Prostate gland (tissue), 2 donors: Measurements from ENCODE around the gene ZNF423. TPM values are rescaled to one million over a fixed set of nuclear protein-coding genes. Genes with fewer than 3 reads are reported as not detected.

Experiments
- DNase-seq: peaks from one replicate; pipeline ENCODE4 v3.0.0-alpha.2; 2019; ENCODE audit warnings: low spot score
- H3K27ac ChIP-seq, 2 donors: fragments of 200-600 bp; sonication (generic); 2 replicates each; pipeline ENCODE4 v1.5.1; 2017 to 2019
- H3K27me3 ChIP-seq: fragments of 200-600 bp; sonication (generic); replicated peaks from 2 replicates; pipeline ENCODE4 v1.5.1; 2019; ENCODE audit not compliant: insufficient read depth
- H3K36me3 ChIP-seq, 2 donors: fragments of 200-600 bp; sonication (generic); 1 replicate in 1 of 2; 2 replicates in 1 of 2; pipeline versions ENCODE4 v1.5.1 to v1.8.1; 2017 to 2019
- H3K4me1 ChIP-seq: fragments of 200-600 bp; sonication (generic); replicated peaks from 2 replicates; pipeline ENCODE4 v1.5.1; 2019
- H3K4me3 ChIP-seq, 2 donors: fragments of 200-600 bp; sonication (generic); 2 replicates each; pipeline ENCODE4 v1.5.1; 2017 to 2019
- H3K9me3 ChIP-seq: fragments of 200-600 bp; sonication (generic); 2 replicates; pipeline ENCODE4 v1.5.1; 2017
- CTCF ChIP-seq, 4 experiments: fragments of 200-600 bp in 2 of 4; fragments of 450-650 bp in 2 of 4; sonication (generic) in 2 of 4; IDR thresholded peaks; 1 replicate in 3 of 4; 2 replicates in 1 of 4; pipeline ENCODE4 v1.5.1; 2016 to 2019; ENCODE audit warnings: antibody characterized with exemption in 4 of 4, mild to moderate bottlenecking in 2 of 4, moderate library complexity in 2 of 4
- POLR2A ChIP-seq: fragments of 450-650 bp; IDR thresholded peaks from one replicate; pipeline ENCODE4 v1.6.1; 2016; ENCODE audit warnings: antibody characterized with exemption, mild to moderate bottlenecking
- POLR2AphosphoS5 ChIP-seq: sonication (generic); formaldehyde crosslinking; IDR thresholded peaks from one replicate; pipeline ENCODE4 v1.6.1; 2017; ENCODE audit warnings: antibody characterized with exemption
- WGBS: methylation state at CpG from one replicate; pipeline ENCODE4 v1.1.5; 2018; 5-methylcytosine and 5-hydroxymethylcytosine counted together
- intact Hi-C: fragments of 100-400 bp; cut with DNase I; formaldehyde crosslinking; loops from one replicate; pipeline ENCODE4 v1.14.2; 2022
- total RNA-seq, 2 donors: library from RNA; depleted of rRNA; stranded (reverse); fragments of >200 nt; gene quantifications; one replicate each; pipeline ENCODE4 v1.1.0, GENCODE V29; 2016

Gene ZNF423
- total RNA-seq, 2 donors from 2014 or later, result 6.1 to 22.7 TPM

- TF ChIP-seq POLR2AphosphoS5 (no peak), CTCF (IDR thresholded peaks at IDR 0.05) (no peak), POLR2A (no peak)
- WGBS, result 92% methylated on average over 13 of the region's 13 CpGs
Observed at GRCh38 chr16:49817754-49818507, 38.0 kb downstream of the ZNF423 start.

GRCh38 chr16:49816875-49817274 lies 39.0 kb downstream of the ZNF423 start:
- DNase-seq, result no peak
- Histone ChIP-seq H3K36me3 (no peaks in the 10 kb centered on the region), H3K4me1 (no peaks in the 10 kb centered on the region), H3K9me3 (no peaks in the 10 kb centered on the region), H3K27ac (no peak overlapping the region), H3K4me3 (no peak overlapping the region), H3K27me3 (no peaks in the 10 kb centered on the region)
- WGBS, result 70% methylated on average over 8 of the region's 8 CpGs
- intact Hi-C loops, result no loop called here
- TF ChIP-seq POLR2AphosphoS5 (no peak), POLR2A (no peak), CTCF (IDR thresholded peaks at IDR 0.05) (no peak)

More at GRCh38 chr16:49817754-49818507, 38.0 kb downstream of the ZNF423 start:
- Histone ChIP-seq H3K27me3 (no peaks in the 10 kb centered on the region), H3K36me3 (no peaks in the 10 kb centered on the region), H3K4me3 (no peak overlapping the region), H3K4me1 (no peaks in the 10 kb centered on the region), H3K9me3 (no peaks in the 10 kb centered on the region), H3K27ac (no peak overlapping the region)
- no peak for DNase-seq
- intact Hi-C loops, result no loop called here

- intact Hi-C loops, result no loop called here
- H3K27ac ChIP-seq, result no peak overlapping the region
- TF ChIP-seq POLR2AphosphoS5 (no peak), POLR2A (no peak), CTCF (IDR thresholded peaks at IDR 0.05) (no peak)
- no peaks in the 10 kb centered on the region for H3K27me3 ChIP-seq
- H3K4me3 ChIP-seq, result no peak overlapping the region
- H3K9me3 ChIP-seq, result no peaks in the 10 kb centered on the region
- 55% methylated on average over 13 of the region's 13 CpGs for WGBS
- H3K36me3 ChIP-seq, result no peaks in the 10 kb centered on the region
- DNase-seq, result no peak
- H3K4me1 ChIP-seq, result no peaks in the 10 kb centered on the region
Observed at GRCh38 chr16:49811644-49812334, 44.1 kb downstream of the ZNF423 start.

GRCh38 chr16:49810831-49811230 lies 45.1 kb downstream of the ZNF423 start:
- Histone ChIP-seq H3K27me3 (no peaks in the 10 kb centered on the region), H3K36me3 (no peaks in the 10 kb centered on the region), H3K4me1 (no peaks in the 10 kb centered on the region), H3K4me3 (no peak overlapping the region), H3K9me3 (no peaks in the 10 kb centered on the region), H3K27ac (no peak overlapping the region)
- intact Hi-C loops, result no loop called here
- TF ChIP-seq CTCF (IDR thresholded peaks at IDR 0.05), result no peak
- no peak for TF ChIP-seq POLR2AphosphoS5
- TF ChIP-seq POLR2A, result no peak
- DNase-seq, result no peak
- 82% methylated on average over 9 of the region's 9 CpGs for WGBS
